GM18499 (cell line): ENCODE results near the gene ELFN1.
"Not testable (repeated sequence)": the region's sequence is repeated elsewhere in the genome, so short reads cannot be mapped to it uniquely, and the experiment has no call there.

Experiments
- ATAC-seq: cut with Tn5 transposase; IDR thresholded peaks from one replicate; pipeline ENCODE4 v1.9.1; 2021; ENCODE audit warnings: moderate number of reproducible peaks; ENCODE audit not compliant: insufficient read depth, unreplicated experiment

The ELFN1 gene

DNA sequence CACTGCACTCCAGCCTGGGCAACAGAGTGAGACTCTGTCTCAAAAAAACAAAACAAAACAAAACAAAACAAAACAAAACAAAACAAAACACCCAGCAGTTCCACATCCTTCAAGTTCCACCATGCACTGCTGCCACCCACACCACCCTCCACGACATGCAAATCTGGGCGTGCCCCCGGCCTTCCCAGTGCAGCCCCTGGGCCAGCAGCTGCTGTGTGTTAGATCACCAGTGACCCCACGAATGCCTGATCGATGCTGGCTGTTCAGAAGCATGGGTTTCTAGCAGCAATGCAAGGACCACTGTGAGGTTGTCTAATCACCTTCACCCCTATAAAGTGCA lies 36.3 kb downstream of the ELFN1 start:
- no peak for ATAC-seq

DNA sequence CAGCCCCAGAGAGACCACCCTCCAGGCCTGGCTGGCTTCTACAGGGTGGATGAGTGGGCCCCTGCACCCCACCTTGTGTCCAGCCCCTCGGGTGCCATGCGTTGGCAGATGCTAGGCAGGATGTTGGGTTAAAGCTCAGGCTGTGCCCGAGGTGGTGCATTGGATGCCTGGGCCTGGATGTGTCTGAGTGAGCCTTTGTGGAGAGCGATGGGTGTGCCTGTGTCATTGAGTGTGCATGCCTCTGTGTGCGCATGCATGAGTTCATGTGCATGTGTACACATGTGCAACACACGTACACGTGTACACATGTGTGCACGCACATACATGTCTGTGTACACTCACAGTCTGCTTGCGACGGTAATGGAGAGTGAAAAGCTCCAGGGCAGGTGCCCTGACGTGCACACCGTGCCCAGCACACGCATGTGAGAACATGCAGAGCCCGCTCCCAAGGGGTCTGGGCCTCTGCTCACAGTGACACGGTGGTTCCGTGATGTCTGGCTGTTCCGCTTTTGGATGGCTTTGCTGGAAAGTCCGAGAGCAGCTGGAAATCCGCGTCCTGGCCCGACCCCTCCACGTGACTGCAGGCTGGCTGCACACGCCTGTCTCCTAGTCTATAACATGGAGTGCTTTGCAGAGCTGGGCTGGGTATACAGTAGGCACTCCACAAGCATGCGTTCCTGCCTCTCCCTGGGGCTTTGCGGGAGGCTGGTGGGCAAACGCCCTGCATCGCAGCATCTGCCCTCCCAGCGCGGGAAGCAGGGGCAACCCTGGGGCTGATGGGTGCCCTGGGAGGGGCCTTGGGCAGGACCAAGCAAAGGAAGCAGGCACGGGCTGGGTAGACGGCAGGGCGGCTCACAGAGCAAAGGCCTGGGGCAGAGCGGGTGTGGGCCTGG lies 36.9 kb downstream of the ELFN1 start:
- ATAC-seq = no peak

GRCh38 chr7:1707756-1708595 lies 37.9 kb downstream of the ELFN1 start:
- ATAC-seq = no peak

GRCh38 chr7:1708596-1709251 lies 38.6 kb downstream of the ELFN1 start:
- ATAC-seq = no peak

DNA sequence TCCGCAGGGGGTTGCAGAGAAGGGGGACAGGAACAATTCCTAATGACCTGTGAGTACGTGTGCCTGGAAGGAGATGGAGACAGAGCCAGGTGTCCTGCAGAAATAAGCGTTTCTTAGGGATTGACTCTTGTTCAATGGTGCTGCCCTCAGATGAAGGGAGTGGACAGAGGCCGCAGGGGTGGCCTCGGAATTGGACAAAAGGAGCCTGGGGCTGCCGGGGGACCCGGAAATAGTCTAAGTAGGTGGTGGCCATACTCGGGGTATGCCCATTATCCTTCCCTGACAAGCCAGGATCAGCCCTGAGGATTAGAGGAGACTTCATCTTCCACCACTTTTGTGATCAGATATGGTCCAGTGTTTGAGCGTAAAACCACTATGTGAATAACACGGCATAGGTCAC lies 39.2 kb downstream of the ELFN1 start:
- ATAC-seq = no peak

DNA sequence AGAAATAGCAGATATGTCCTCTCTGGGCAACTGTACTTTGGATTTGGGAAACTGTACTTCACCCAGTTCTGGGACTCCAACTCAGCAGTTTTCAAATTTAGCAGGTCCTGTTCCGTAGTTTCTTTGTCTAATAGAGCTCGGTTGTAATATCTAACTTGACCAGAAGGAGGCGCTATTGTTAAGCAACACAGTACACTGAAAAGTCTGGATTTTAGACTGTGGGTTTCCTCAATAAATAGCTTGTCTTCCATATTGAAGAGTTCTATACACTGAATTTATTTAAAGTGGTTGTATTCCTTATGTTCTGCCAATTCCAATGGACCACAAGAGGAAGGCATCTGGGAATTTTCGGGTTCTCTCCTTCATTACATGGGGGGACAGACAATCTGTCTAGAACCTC lies 39.8 kb downstream of the ELFN1 start:
- no peak for ATAC-seq

DNA sequence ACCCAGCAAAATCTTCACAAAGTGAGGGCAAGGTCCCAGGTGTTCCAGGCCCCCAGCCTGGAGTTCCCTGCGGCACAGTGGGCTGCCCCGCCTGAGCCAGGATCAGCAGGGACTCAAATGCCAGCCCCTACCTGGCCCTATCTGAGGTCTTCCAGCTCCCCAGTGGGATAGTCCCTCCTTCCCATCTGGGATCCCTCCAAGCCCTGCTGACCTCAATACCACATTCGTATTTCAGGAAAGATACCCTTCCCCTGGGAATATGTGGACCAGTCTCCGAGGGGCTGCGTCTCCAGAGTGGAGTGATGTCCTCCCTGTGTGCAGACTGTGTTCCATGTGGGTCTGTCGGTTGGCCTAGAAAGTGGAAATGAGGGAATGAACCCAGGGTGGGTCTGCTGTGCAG lies 40.9 kb downstream of the ELFN1 start:
- ATAC-seq = no peak

DNA sequence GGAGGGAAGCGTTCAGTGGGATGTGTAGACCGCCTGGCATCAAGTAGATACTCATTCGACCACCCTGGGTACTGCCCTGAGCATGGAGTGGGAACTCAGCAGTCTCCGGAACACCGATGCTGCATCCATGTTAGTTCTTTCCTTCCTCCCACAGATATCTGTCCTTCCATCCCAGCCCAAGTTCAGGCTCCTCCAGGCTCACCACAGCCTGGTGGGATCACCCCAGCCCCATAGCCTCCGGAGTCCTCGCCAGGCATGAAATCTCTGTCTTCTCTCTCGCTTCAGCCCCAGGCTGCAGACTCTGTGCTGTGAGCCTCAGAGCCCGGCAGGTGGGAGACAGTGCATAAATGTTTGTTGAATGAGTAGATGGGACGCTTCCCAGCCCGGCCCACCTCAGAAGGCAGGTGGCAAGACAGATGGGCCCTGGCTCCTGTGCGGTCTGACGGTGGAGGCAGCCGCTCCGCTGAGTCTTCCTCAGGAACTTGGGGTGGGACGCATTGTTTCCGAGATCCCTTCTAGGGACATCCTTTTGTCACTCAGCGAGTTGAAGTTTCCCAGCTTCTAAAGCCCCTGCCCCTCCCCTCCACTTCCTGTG lies 42.9 kb downstream of the ELFN1 start:
- ATAC-seq = no peak

DNA sequence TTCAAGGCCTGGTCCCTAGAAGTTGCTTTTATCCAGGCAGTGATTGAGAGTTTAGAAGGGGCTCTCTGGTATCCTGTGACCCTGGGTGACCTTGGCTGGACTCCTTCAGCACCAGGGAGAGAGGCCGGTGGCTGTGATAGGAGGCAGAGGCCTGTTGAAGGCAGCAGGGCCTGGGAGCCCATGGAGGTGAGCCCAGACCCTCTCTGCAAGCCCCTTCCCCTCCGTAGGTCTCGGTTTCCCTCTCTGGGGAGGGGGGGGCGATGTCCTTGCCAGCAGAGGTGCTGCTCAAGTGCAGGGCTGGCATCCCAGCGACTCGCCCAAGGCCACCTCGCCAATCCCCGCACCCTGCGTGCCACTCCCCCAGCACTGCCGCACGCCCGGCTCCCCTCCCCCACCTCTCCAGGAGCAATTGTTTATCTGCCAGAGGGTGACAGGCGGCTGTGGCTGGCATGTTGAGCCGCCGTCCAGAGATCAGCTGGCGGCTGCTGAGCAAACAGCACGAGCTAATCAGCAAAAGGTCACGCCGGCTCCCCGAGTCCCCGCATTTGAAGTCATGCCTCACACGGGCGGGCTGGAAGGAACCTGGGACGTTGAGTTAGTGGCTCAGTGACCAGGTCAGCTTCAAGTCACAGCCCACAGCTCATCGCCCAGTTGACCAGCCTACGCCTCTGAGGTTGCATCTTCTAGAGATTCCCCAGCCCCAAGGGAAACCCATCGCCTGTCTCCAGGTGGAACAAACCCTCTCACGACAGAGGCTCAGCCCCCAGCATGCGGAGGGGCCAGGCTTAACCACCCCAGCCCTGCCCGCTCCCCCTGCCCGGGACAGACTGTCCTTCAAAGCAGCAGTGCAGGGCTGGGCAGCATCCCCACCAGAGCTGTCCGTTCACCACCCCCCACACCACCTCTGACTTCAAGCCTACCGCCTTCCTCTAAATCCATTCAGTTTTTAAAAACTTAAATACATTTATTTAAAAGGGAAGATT lies 43.7 kb downstream of the ELFN1 start:
- ATAC-seq = no peak

DNA sequence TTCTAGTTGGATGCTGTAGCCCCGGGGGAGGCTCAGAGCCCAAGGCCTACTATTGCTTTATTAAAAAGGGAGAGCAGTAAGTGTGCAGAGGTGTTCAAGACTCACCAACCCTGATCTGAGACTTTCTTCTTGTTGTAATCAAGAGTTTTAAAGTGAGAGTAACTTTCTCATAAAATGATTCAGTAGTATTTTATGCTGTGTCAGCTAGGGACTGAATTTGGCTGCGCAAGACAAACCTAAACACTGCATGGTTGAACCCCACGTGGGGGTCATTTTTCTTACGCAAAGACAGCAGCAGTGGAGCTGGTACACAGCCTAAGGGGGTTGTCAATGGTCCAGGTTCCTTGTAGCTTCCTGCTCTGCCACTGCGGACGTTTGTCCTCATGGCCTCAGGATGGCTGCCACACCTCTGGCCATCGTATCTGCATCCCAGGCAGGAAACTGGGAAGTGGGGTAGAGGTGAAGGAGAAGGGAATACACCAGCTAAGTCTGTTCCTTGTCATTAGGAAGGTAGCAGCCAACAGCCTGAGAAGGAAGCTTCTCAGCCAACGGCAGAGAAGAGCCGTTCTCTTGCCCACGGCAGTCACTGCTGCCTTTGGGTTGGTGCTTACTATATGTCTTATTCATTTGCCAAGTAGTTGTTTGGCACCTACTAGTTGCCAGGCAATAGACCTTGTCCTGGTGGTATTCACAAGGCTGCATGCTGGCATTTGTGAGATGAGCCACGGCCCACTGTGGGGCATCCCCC lies 44.7 kb downstream of the ELFN1 start:
- no peak for ATAC-seq

GRCh38 chr7:1715331-1715625 lies 45.2 kb downstream of the ELFN1 start:
- ATAC-seq = no peak

DNA sequence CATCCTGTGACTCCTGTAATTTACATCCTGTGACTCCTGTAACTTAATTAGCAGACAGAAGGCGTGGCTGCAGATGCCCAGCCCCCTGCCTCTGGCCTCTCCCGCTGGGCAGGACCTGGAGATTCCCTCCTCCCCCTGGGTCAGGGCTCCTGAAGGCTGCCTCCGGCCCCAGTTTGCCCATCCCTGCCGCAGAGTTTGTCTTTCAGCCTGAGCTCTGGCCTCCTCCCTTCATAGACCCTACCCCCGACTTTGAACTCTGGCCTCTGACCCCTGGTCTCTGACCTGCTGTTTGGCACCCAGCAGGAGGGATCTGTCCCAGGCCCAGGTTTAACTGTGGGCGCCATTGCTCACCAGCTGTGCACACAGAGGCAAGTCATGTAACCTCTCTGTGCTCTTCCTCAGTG lies 45.6 kb downstream of the ELFN1 start:
- no peak for ATAC-seq

GRCh38 chr7:1716263-1717094 lies 46.4 kb downstream of the ELFN1 start:
- ATAC-seq = no peak

DNA sequence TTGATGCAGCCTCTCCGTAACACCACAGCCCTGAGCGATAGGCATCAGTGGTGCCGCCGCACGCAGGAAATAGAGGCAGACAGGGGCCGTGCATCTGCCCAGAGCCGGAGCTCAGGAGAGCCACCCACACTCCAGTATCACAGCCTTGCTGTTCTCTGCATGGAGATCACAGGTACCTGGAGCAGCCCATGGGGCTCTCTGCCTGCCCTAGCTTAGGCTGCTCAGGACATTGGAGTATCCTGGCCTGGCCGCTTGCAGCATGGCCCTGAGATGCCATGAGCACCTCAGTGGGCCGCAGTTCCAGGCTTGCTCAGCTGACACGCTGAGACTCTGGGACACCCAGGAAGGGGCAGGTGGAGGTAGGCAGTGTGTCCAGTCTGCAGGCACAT lies 47.0 kb downstream of the ELFN1 start:
- ATAC-seq = no peak

DNA sequence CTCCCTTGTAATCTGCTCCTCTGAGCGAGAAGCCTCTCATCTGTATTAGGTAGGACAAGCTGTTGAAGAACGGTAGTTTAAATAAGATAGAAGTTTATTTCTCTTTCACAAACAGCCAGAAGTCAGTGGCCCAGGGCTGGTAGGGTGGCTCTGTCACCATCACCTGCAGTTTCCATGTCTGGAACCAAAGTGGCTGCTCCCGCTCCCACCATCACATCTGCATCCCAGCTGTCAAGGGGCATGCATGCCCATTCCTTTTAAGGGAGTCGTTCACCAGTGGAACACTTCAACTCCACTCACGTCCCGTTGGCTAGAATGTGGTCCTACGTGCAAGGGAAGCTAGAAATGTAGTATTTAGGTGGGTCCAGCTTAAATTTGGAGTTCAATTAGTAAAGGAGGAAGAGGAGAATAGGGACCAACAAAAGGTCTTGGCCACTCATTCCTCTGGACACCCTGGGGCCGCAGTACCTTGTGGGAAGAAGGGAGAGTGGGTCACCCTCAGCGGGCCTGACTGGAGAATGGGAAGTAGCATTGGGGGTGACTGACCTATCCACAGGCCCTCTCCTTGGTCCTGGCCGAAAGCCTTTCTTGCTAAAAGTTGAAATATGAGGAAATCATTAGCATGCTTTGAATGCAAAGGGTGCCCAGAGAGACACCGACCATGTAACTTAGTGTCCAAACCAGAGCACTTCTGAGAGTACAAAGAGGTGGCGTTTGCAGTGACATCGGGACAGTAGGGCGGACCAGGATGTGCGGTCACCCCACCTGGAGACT lies 48.0 kb downstream of the ELFN1 start:
- ATAC-seq = no peak

GRCh38 chr7:1718850-1719249 lies 48.8 kb downstream of the ELFN1 start:
- not testable (repeated sequence) for ATAC-seq

DNA sequence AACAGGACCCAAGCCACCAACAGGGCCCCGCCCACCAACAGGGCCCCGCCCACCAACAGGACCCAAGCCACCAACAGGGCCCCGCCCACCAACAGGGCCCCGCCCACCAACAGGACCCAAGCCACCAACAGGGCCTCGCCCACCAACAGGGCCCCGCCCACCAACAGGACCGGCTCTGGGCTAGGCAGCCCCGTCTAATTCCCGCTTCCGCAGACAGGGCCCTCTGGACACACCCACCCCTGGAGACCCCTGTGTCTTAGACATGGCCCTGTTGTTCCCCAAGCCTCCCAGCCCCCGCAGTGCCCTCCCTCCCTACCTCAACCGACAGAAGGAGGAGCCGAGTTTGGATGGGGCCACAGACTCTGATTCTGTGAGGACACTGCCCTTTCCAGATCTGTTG lies 49.2 kb downstream of the ELFN1 start:
- ATAC-seq = not testable (repeated sequence)
